K562 (cell line): ENCODE data around the gene PUM1. TPM values are rescaled to one million over a fixed set of nuclear protein-coding genes. Genes with fewer than 3 reads are reported as not detected.

Experiments
- ETV5 ChIP-seq: sonication (generic); formaldehyde crosslinking; IDR thresholded peaks from 2 replicates; pipeline ENCODE4 v1.4.0; 2020; ENCODE audit warnings: low read depth, mild to moderate bottlenecking, missing genetic modification reagents
- PHF21A ChIP-seq: fragments of 450-650 bp; IDR thresholded peaks from 2 replicates; pipeline ENCODE4 v1.6.1; 2017; ENCODE audit warnings: low read depth, borderline replicate concordance
- REST ChIP-seq, 2 experiments: fragments of 450-650 bp; formaldehyde crosslinking in 1 of 2; IDR thresholded peaks; 2 replicates each; pipeline versions ENCODE4 v1.4.0 to v1.6.1; 2014 to 2020; ENCODE audit warnings: mild to moderate bottlenecking in 2 of 2, borderline replicate concordance in 1 of 2, low read depth in 1 of 2
- SPI1 ChIP-seq: IDR thresholded peaks from 2 replicates; pipeline ENCODE4 v1.6.1; 2011; ENCODE audit warnings: low read depth, low read length, control low read depth, borderline replicate concordance
- TRIM24 ChIP-seq, 2 experiments: fragments of 450-650 bp; IDR thresholded peaks; 2 replicates each; pipeline ENCODE4 v1.6.1; 2016
- VEZF1 ChIP-seq: fragments of 200-800 bp; sonication (Bioruptor generic); IDR thresholded peaks from 2 replicates; pipeline ENCODE4 v1.6.1; 2017; ENCODE audit warnings: missing genetic modification characterization, missing compliant biosample characterization
- ZEB2 ChIP-seq: fragments of 450-650 bp; IDR thresholded peaks from 2 replicates; pipeline ENCODE4 v1.6.1; 2016
- ZFX ChIP-seq: sonication (generic); formaldehyde crosslinking; IDR thresholded peaks from 2 replicates; pipeline ENCODE4 v1.8.0; 2022; ENCODE audit warnings: mild to moderate bottlenecking, missing genetic modification reagents, moderate library complexity
- polyA plus RNA-seq, 8 experiments: library from polyadenylated mRNA; depleted of rRNA in 4 of 8; stranded (reverse) in 5 of 8; unstranded in 3 of 8; fragments of >200 nt; fragmentation: Nextera tagmentation in 2 of 8; fragmentation: Illumina TruSeq in 1 of 8; extraction: Ambion mirVana in 2 of 8; extraction: Trizol in 1 of 8; gene quantifications; 2 replicates each; pipeline versions ENCODE4 v1.2.1 to v1.2.3, GENCODE V29; 2011 to 2014; ENCODE audit warnings: inconsistent platforms in 1 of 8, missing spikeins in 1 of 8
- total RNA-seq, 7 experiments: library from RNA; depleted of rRNA in 6 of 7; stranded (reverse); fragments of >200 nt in 6 of 7; fragmentation: Illumina TruSeq in 2 of 7; extraction: Trizol in 2 of 7; gene quantifications; 2 replicates each; pipeline versions ENCODE4 v1.2.1 to v1.2.3, GENCODE V29; 2011 to 2021; ENCODE audit warnings: low replicate concordance in 1 of 7
- TF ChIP-seq, protein P1 (sequence below): fragments of 250-450 bp; sonication (Bioruptor Pico); IDR thresholded peaks from 2 replicates; pipeline ENCODE4 v1.5.0; 2022; ENCODE audit warnings: mild to moderate bottlenecking
- TF ChIP-seq, protein P2 (sequence below): fragments of 200-400 bp; formaldehyde crosslinking; IDR thresholded peaks from 2 replicates; pipeline ENCODE4 v1.6.1; 2017; ENCODE audit warnings: mild to moderate bottlenecking, low read depth, low read length, moderate library complexity

Gene PUM1
- total and polyA plus RNA-seq, 9 of the 15 experiments (the other 6 are each of a cell fraction or from before 2014, with no cell fraction given) = 37.7 to 104 (median 55.7) TPM

DNA sequence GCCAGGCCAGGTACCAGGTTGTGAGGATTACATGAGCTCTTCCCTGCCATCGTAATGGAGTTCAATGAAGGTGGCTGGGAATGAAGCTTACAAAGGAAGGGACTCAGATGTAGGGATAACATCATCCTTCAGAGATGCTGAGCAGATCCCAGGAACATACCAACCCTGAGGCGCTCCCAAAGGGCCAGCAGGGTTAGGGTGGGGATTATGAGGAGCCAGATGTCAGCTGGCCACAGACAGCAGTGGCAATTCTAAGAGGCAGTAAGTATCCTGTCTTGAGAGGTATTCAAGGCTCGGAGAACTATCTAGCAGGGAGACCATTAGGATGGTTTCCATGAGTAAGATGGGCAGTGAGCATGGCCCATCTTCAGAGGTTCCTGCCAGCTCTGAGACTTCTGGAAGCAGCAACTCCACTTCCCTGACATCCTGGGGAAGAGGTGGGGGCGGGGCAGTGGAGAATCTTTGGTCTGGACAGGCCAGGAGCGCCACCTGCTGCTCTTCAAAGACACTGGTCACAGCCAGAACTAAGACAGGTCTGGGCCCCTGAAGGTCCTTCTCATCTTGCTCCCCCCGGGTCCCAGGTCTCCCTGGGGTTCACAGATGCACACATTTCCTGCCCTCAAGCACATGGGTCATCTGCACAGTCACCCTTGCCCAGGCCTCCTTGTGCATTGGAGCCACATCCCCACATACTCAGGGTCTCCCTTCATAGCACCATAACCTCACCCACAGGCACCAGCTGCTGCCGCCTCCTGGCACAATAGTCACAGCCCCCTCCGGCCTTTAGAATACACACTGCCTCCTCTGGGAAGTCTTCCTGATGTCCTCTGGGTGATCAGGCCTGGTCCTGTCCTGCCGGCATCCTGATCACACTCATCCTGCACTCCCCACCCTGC is 154.2 kb downstream of the PUM1 start (continued):
- TF ChIP-seq, protein P1, sequence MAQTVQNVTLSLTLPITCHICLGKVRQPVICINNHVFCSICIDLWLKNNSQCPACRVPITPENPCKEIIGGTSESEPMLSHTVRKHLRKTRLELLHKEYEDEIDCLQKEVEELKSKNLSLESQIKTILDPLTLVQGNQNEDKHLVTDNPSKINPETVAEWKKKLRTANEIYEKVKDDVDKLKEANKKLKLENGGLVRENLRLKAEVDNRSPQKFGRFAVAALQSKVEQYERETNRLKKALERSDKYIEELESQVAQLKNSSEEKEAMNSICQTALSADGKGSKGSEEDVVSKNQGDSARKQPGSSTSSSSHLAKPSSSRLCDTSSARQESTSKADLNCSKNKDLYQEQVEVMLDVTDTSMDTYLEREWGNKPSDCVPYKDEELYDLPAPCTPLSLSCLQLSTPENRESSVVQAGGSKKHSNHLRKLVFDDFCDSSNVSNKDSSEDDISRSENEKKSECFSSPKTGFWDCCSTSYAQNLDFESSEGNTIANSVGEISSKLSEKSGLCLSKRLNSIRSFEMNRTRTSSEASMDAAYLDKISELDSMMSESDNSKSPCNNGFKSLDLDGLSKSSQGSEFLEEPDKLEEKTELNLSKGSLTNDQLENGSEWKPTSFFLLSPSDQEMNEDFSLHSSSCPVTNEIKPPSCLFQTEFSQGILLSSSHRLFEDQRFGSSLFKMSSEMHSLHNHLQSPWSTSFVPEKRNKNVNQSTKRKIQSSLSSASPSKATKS (CRISPR knock-in tag) = no peak
- TF ChIP-seq REST (IDR thresholded peaks at IDR 0.05; ENCODE audit: borderline replicate concordance) (peak; percentile 97), REST (CRISPR knock-in tag; IDR thresholded peaks at IDR 0.05; ENCODE audit: low read depth) (0 out of 2 replicates have a peak, but pooled peaks have one; percentile 39), VEZF1 (CRISPR knock-in tag) (peak; percentile 81), TRIM24 (IDR thresholded peaks at IDR 0.05) (0 out of 4 replicates have a peak, but pooled peaks of 1 of the 2 experiments have one; percentile 13), ZFX (CRISPR knock-in tag) (0 out of 2 replicates have a peak, but pooled peaks have one; percentile 10), ZEB2 (no peak), SPI1 (peak; percentile 37; the same call in 1 of the 2 replicates), ETV5 (0 out of 2 replicates have a peak, but pooled peaks have one; percentile 47), PHF21A (no peak)
- TF ChIP-seq, protein P2, sequence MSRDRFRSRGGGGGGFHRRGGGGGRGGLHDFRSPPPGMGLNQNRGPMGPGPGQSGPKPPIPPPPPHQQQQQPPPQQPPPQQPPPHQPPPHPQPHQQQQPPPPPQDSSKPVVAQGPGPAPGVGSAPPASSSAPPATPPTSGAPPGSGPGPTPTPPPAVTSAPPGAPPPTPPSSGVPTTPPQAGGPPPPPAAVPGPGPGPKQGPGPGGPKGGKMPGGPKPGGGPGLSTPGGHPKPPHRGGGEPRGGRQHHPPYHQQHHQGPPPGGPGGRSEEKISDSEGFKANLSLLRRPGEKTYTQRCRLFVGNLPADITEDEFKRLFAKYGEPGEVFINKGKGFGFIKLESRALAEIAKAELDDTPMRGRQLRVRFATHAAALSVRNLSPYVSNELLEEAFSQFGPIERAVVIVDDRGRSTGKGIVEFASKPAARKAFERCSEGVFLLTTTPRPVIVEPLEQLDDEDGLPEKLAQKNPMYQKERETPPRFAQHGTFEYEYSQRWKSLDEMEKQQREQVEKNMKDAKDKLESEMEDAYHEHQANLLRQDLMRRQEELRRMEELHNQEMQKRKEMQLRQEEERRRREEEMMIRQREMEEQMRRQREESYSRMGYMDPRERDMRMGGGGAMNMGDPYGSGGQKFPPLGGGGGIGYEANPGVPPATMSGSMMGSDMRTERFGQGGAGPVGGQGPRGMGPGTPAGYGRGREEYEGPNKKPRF = no peak
